GM12875 (cell line): Measurements from ENCODE around the gene WDR90.

ENCODE experiments used
- H3K4me3 ChIP-seq: one replicate; pipeline ENCODE4 v1.5.1; 2011; ENCODE audit warnings: low read depth, low read length, control low read depth
- TF ChIP-seq, protein P1 (sequence below): IDR thresholded peaks from 2 replicates; pipeline ENCODE4 v1.5.1; 2011; ENCODE audit warnings: low read depth, mild to moderate bottlenecking, control low read depth, inconsistent platforms, low read length, moderate library complexity, borderline replicate concordance; ENCODE audit not compliant: insufficient read depth

Gene WDR90

DNA sequence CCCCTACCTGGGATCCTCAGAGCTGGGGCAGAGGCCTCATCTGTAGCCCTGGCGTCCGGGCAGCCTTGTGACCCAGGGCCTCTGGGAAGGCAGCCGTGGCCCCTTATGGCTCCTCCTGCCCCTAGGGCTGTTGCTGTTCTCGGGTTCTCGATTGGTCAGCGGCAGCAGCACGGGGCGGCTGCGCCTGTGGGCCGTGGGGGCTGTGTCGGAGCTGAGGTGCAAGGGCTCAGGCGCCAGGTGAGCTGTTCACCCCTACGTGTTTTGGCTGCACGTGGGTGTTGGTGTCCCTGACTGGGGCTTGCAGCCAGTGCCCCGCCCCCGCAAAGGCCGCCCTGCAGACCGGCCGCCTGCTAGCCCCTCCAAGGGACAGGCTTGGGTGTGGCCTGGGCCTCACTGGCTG, 12.9 kb downstream of the WDR90 start:
- no peak overlapping the region for H3K4me3 ChIP-seq
- TF ChIP-seq, protein P1, sequence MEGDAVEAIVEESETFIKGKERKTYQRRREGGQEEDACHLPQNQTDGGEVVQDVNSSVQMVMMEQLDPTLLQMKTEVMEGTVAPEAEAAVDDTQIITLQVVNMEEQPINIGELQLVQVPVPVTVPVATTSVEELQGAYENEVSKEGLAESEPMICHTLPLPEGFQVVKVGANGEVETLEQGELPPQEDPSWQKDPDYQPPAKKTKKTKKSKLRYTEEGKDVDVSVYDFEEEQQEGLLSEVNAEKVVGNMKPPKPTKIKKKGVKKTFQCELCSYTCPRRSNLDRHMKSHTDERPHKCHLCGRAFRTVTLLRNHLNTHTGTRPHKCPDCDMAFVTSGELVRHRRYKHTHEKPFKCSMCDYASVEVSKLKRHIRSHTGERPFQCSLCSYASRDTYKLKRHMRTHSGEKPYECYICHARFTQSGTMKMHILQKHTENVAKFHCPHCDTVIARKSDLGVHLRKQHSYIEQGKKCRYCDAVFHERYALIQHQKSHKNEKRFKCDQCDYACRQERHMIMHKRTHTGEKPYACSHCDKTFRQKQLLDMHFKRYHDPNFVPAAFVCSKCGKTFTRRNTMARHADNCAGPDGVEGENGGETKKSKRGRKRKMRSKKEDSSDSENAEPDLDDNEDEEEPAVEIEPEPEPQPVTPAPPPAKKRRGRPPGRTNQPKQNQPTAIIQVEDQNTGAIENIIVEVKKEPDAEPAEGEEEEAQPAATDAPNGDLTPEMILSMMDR, result no peak

DNA sequence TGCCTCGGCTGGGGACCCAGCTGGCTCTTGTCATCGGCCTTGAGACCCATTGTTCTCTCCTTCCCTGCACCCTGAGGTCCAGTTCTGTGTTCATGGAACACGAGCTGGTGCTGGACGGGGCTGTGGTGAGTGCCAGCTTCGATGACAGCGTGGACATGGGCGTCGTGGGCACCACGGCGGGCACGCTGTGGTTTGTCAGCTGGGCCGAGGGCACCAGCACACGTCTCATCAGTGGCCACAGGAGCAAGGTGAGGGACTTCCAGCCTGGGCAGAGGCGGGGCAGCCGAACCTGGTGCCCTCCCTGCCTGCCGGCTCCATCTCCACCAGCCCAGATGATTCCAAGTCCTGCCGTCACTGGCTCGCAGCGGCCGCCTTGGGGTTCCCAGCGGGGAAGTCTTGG, 13.4 kb downstream of the WDR90 start:
- TF ChIP-seq, protein P1, result no peak
- H3K4me3 ChIP-seq, result no peak overlapping the region

DNA sequence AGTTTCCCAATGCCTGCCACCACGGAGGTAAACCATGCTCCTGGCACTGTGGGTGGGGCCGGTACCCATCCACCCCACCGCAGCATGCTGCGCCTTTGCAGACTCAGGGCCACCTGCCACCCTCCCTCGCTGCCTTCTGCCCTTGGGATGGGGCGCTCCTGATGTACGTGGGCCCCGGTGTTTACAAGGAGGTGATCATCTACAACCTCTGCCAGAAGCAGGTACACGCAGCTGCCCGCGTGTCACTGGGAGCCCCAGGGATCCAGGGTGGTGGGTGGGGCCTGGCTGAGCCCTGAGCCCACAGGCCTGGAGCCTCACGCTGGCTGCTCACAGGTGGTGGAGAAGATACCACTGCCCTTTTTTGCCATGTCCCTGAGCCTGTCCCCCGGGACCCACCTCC, 17.4 kb downstream of the WDR90 start:
- TF ChIP-seq, protein P1, result no peak
- no peak overlapping the region for H3K4me3 ChIP-seq

DNA sequence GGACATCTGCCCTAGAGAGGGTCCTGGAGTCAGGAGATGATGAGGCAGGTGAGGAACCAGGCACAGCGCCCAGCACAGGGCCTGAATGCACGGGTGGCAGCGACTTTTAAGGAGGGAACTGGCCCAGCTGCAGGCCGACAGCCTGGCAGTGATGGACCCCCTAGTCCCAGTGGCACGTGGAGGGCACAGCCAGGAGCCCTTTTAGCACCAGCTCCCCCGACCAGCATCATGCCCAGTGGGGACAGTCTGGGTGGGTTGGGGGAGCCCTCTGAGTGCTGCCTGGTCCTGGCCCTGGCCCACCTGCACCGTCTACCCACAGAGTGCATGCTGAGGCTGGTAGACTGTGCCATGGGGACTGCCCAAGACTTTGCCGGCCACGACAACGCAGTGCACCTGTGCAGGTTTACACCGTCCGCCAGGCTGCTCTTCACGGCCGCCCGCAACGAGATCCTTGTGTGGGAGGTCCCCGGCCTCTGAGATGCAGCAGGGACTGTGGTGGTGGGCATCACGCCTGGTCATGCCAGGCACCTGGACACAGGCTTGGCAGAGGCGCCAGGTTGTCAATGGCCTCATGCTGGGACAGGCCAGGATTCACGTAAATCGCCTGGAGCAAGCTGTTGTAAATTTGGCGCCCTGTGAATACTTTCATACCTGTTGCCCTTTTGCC, 18.1 kb downstream of the WDR90 start:
- H3K4me3 ChIP-seq, result peak overlapping the region; percentile 99
- TF ChIP-seq, protein P1, result no peak

DNA sequence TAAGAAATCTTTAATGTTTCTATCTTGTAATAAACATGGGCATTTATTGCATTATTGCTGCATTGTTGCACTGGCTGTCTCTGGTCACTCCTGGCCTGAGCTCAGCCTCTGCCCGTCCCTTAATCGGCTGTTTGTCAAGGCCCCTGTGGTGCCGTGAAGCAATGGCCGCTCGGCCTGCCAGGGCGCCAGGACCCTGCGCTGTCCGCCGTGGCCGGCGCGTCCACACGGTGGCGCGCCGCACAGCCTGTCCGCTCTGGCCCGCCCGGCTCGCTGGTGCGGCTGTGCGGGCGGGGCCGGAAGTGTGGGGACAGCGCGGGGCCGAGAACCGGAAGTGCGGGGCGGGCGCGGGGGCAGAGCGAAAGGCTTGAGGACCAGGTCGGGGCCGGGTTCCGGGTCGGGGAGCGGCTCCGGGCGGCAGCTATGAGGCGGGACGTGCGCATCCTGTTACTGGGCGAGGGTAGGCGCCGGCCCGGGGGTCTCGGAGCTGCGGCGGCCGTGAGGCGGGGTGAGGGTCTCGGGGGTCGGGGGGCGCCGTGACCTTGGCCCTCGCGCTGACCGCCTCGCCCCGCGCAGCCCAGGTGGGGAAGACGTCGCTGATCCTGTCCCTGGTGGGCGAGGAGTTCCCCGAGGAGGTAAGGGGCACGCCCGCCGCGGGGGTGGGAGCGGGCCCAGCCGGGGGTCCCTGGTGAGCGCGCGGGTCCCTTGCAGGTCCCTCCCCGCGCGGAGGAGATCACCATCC, 18.8 kb downstream of the WDR90 start, which contains the start of gene RHOT2:
Gene RHOT2 (plus strand): TSS at position 353 of the 739 bp plus-strand sequence. CDS start 68 bp downstream, at position 421.
- TF ChIP-seq, protein P1, result peak; percentile 92
- H3K4me3 ChIP-seq, result peak within 1 kb of the TSS; percentile 99

DNA sequence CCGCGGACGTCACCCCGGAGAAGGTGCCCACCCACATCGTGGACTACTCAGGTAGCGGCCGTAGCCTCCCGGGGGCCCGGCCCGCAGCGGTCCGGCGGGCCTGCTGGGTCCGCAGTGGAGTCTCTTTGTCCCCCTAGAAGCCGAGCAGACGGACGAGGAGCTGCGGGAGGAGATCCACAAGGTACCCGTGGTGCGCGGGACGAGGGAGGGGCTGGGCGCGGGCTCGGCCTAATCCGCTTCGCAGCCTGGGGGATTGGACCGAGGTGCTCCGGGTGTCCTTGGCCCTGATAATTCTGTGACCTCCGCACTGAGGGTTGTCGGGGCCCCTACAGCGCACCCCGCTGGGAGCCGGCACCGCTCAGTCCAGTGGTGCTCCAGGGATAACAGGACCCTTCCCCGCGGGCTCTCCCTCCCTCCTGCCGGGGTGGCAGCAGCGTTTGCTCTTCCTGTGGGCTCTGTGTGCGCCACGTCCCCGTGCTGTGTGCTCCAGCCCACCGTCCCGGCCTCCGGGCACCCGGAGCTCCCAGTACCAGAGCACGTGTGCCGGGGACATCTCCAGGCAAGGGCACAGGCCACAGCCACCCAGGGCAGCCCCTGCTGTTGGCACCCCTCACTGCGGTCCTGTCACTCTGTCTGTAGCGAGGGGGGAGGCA, 19.5 kb downstream of the WDR90 start:
- peak overlapping the region; percentile 99 for H3K4me3 ChIP-seq
- TF ChIP-seq, protein P1, result no peak
